HepG2 (cell line): Measurements from ENCODE around the gene MADCAM1. TPM values are rescaled to one million over a fixed set of nuclear protein-coding genes. Genes with fewer than 3 reads are reported as not detected.

ENCODE experiments used
- AKNA ChIP-seq: sonication (generic); formaldehyde crosslinking; IDR thresholded peaks from 2 replicates; pipeline ENCODE4 v1.4.0; 2020; ENCODE audit warnings: missing genetic modification reagents, borderline replicate concordance
- ATM ChIP-seq: fragments of 450-650 bp; IDR thresholded peaks from 2 replicates; pipeline ENCODE4 v1.7.1; 2017; ENCODE audit warnings: mild to moderate bottlenecking, borderline replicate concordance
- CHD4 ChIP-seq: fragments of 200-600 bp; sonication (generic); IDR thresholded peaks from 2 replicates; pipeline ENCODE4 v1.7.0; 2017; ENCODE audit warnings: mild to moderate bottlenecking, low read length, borderline replicate concordance
- CREB3 ChIP-seq: sonication (generic); formaldehyde crosslinking; IDR thresholded peaks from 2 replicates; pipeline ENCODE4 v1.5.0; 2020; ENCODE audit warnings: missing genetic modification reagents
- DZIP1 ChIP-seq: sonication (generic); formaldehyde crosslinking; IDR thresholded peaks from 2 replicates; pipeline ENCODE4 v1.5.0; 2020; ENCODE audit warnings: mild to moderate bottlenecking, missing genetic modification reagents
- ETV5 ChIP-seq: IDR thresholded peaks from 2 replicates; pipeline ENCODE4 v1.6.1; 2018; ENCODE audit warnings: missing biosample characterization, missing genetic modification reagents, inconsistent platforms, borderline replicate concordance
- FOSL1 ChIP-seq: sonication (generic); formaldehyde crosslinking; IDR thresholded peaks from 2 replicates; pipeline ENCODE4 v1.9.0; 2021; ENCODE audit warnings: missing genetic modification reagents, borderline replicate concordance
- GATAD2A ChIP-seq: IDR thresholded peaks from 2 replicates; pipeline ENCODE4 v1.6.1; 2016
- GPBP1L1 ChIP-seq: sonication (generic); formaldehyde crosslinking; IDR thresholded peaks from 2 replicates; pipeline ENCODE4 v1.5.0; 2020; ENCODE audit warnings: mild to moderate bottlenecking, missing genetic modification reagents
- KAT7 ChIP-seq: IDR thresholded peaks from 2 replicates; pipeline ENCODE4 v1.6.1; 2018; ENCODE audit warnings: borderline replicate concordance, missing compliant biosample characterization
- SP1 ChIP-seq, 2 experiments: fragments of 450-650 bp in 1 of 2; sonication (generic) in 1 of 2; formaldehyde crosslinking in 1 of 2; IDR thresholded peaks; 2 replicates each; pipeline versions ENCODE4 v1.4.0 to v1.6.1; 2016 to 2020; ENCODE audit warnings: missing genetic modification reagents in 1 of 2
- ZBTB37 ChIP-seq: sonication (generic); formaldehyde crosslinking; IDR thresholded peaks from 2 replicates; pipeline ENCODE4 v1.4.0; 2020; ENCODE audit warnings: mild to moderate bottlenecking, missing genetic modification reagents
- ZNF12 ChIP-seq: sonication (generic); formaldehyde crosslinking; IDR thresholded peaks from 2 replicates; pipeline ENCODE4 v1.5.0; 2020; ENCODE audit warnings: missing genetic modification reagents
- ZNF317 ChIP-seq: sonication (generic); formaldehyde crosslinking; IDR thresholded peaks from 2 replicates; pipeline ENCODE4 v1.5.0; 2020; ENCODE audit warnings: mild to moderate bottlenecking, missing genetic modification reagents
- ZNF501 ChIP-seq: sonication (generic); formaldehyde crosslinking; IDR thresholded peaks from 2 replicates; pipeline ENCODE4 v1.5.1; 2020; ENCODE audit warnings: mild to moderate bottlenecking, moderate library complexity, missing genetic modification reagents
- ZNF557 ChIP-seq: sonication (generic); formaldehyde crosslinking; IDR thresholded peaks from 2 replicates; pipeline ENCODE4 v1.4.0; 2020; ENCODE audit warnings: missing genetic modification reagents
- ZNF589 ChIP-seq: sonication (generic); formaldehyde crosslinking; conservative IDR thresholded peaks from 2 replicates; pipeline ENCODE4 v1.8.0; 2022; ENCODE audit warnings: mild to moderate bottlenecking, moderate library complexity, missing genetic modification reagents
- ZNF709 ChIP-seq: sonication (generic); formaldehyde crosslinking; IDR thresholded peaks from 2 replicates; pipeline ENCODE4 v1.5.0; 2020; ENCODE audit warnings: mild to moderate bottlenecking, missing genetic modification reagents
- polyA plus RNA-seq, 8 experiments: library from polyadenylated mRNA; depleted of rRNA in 3 of 8; stranded (reverse) in 7 of 8; unstranded in 1 of 8; fragments of >200 nt; fragmentation: Illumina TruSeq in 4 of 8; extraction: Trizol in 4 of 8; gene quantifications; 2 replicates each; pipeline versions ENCODE4 v1.2.1 to v1.2.3, GENCODE V29; 2011 to 2016; ENCODE audit warnings: low read depth in 4 of 8, missing spikeins in 1 of 8, mixed read lengths in 1 of 8; ENCODE audit not compliant: insufficient read depth in 1 of 8
- total RNA-seq, 5 experiments: library from RNA; depleted of rRNA; stranded (reverse); fragments of >200 nt; fragmentation: Illumina TruSeq; extraction: Trizol; gene quantifications; 2 replicates each; pipeline ENCODE4 v1.2.3, GENCODE V29; 2016; ENCODE audit warnings: low read depth in 1 of 5

Gene MADCAM1
- total and polyA plus RNA-seq, 2 of the 13 experiments (the other 11 are each of a cell fraction or from before 2014, with no cell fraction given) = 0.29 to 0.33 TPM

GRCh38 chr19:485583-486236 is 10.6 kb upstream of the MADCAM1 start (continued):
- TF ChIP-seq ZNF557 (CRISPR knock-in tag) = no peak
- TF ChIP-seq FOSL1 (CRISPR knock-in tag) = peak; percentile 31; the same call in 1 of the 2 replicates
- peak; percentile 51; the same call in 1 of the 2 replicates for TF ChIP-seq ZNF501 (CRISPR knock-in tag)
- TF ChIP-seq CHD4 = no peak
- peak; percentile 40; the same call in 1 of the 2 replicates for TF ChIP-seq GATAD2A (CRISPR knock-in tag)
- no peak for TF ChIP-seq AKNA (CRISPR knock-in tag)
- TF ChIP-seq KAT7 (CRISPR knock-in tag) = no peak
- no peak for TF ChIP-seq ZBTB37 (CRISPR knock-in tag)
- TF ChIP-seq ATM = no peak
- TF ChIP-seq ZNF589 (CRISPR knock-in tag) = no peak
- TF ChIP-seq CREB3 = no peak
- TF ChIP-seq ZNF12 = no peak
- TF ChIP-seq ETV5 = no peak
- TF ChIP-seq ZNF317 (CRISPR knock-in tag) = peak; percentile 35; the same call in 1 of the 2 replicates
- no peak for TF ChIP-seq ZNF709 (CRISPR knock-in tag)
- no peak for TF ChIP-seq SP1 (IDR thresholded peaks at IDR 0.05)
- 0 out of 2 replicates have a peak, but pooled peaks have one; percentile 26 for TF ChIP-seq SP1 (CRISPR knock-in tag; IDR thresholded peaks at IDR 0.05)
- TF ChIP-seq DZIP1 (CRISPR knock-in tag) = no peak
- TF ChIP-seq GPBP1L1 (CRISPR knock-in tag) = no peak
